Measurements from ENCODE around the gene CYGB.

The CYGB gene

GRCh38 chr17:76497979-76498875 lies 39.3 kb downstream of the CYGB start:
- Mint-ChIP-seq H3K27me3 (no peaks in the 10 kb centered on the region), H3K4me3 (no peak overlapping the region), H3K9me3 (no peaks in the 10 kb centered on the region), H3K4me1 (peaks cover 85% of the 10 kb centered on the region), H3K27ac (peak overlapping the region; percentile 45), H3K36me3 (peaks cover 10% of the 10 kb centered on the region)
- no peak for DNase-seq
- CTCF ChIA-PET: interaction anchor here (0.6 to 2.0 kb wide), 3 partner anchors 32 to 71 kb away, joined by 3 to 7 read pairs (median 5); partner anchors contain the start of genes AANAT and UBE2O

DNA sequence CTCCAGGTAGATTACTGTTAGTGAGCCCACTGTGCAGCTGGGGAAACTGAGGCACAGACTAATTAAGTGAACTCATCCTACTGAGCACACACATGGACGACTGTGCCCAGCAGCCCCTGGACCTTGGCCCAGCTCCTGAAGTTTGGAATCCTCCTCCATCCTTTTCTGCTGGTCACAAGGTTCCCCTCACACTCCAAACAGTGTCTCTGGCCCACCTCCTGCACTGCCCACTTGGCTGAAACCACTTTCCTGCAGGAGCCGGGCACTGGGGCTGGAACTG lies 39.9 kb downstream of the CYGB start:
- CTCF ChIA-PET: interaction anchor here (0.6 kb wide), 2 partner anchors 24 to 71 kb away, joined by 3 read pairs; no protein-coding TSS in a partner anchor
- no peak overlapping the region for H3K27ac Mint-ChIP-seq
- no peak overlapping the region for H3K4me3 Mint-ChIP-seq
- H3K27me3 Mint-ChIP-seq: no peaks in the 10 kb centered on the region
- no peak for DNase-seq
- peaks cover 10% of the 10 kb centered on the region for H3K36me3 Mint-ChIP-seq
- H3K4me1 Mint-ChIP-seq: peaks cover 86% of the 10 kb centered on the region
- no peaks in the 10 kb centered on the region for H3K9me3 Mint-ChIP-seq

- DNase-seq: no peak
- H3K4me1 Mint-ChIP-seq: peaks cover 86% of the 10 kb centered on the region
- CTCF ChIA-PET: no interaction called here
- no peaks in the 10 kb centered on the region for H3K27me3 Mint-ChIP-seq
- H3K9me3 Mint-ChIP-seq: no peaks in the 10 kb centered on the region
- peaks cover 10% of the 10 kb centered on the region for H3K36me3 Mint-ChIP-seq
- peak overlapping the region; percentile 52 for H3K27ac Mint-ChIP-seq
- no peak overlapping the region for H3K4me3 Mint-ChIP-seq
Observed at GRCh38 chr17:76496464-76496863, 41.0 kb downstream of the CYGB start.

DNA sequence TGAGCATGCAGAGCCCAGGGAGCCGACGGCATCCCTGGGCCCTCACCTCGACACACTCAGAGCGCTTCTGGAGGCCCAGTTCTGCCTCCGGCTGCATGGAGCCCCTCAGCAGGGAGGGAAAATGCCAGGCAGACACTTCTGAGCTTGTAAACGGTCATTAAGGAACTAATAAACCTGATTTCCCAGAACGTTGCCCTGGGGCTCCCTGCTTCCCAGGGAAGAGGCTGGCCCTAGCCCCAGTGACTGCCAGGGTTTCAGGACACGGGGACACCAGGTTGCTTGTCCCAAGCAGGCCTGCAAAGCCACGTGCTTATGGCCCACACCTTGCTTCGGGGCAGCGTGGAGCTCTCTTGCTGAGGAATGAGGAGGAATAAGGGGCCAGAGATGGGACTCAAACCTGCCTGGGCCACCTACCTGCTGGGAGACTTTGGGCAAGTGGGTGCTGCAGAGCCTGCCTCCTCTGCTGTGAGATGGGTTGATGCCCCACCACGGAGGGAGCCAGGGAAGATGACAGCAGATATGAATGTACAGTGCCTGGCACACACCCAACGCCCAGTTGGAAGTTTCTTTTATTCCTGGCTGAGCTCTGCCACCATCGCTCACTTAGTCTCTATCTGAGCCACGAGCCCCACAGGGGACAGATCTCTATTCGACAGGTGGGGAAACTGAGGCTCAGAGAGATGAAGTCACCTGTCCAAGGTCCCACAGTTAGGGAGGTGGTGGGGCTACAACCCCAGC lies 41.7 kb downstream of the CYGB start:
- H3K9me3 Mint-ChIP-seq: no peaks in the 10 kb centered on the region
- DNase-seq: no peak
- H3K4me3 Mint-ChIP-seq: no peak overlapping the region
- H3K4me1 Mint-ChIP-seq: peaks cover 90% of the 10 kb centered on the region
- CTCF ChIA-PET: no interaction called here
- peaks cover 10% of the 10 kb centered on the region for H3K36me3 Mint-ChIP-seq
- H3K27me3 Mint-ChIP-seq: no peaks in the 10 kb centered on the region
- no peak overlapping the region for H3K27ac Mint-ChIP-seq

- H3K4me1 Mint-ChIP-seq: peaks cover 88% of the 10 kb centered on the region
- CTCF ChIA-PET: interaction anchor here (0.9 to 2.8 kb wide), 6 partner anchors 9 to 85 kb away, joined by 3 to 17 read pairs (median 8); partner anchors contain the start of genes AANAT and UBE2O
- peak; percentile 47 for DNase-seq
Observed at GRCh38 chr17:76493505-76494167, 43.9 kb downstream of the CYGB start.

DNA sequence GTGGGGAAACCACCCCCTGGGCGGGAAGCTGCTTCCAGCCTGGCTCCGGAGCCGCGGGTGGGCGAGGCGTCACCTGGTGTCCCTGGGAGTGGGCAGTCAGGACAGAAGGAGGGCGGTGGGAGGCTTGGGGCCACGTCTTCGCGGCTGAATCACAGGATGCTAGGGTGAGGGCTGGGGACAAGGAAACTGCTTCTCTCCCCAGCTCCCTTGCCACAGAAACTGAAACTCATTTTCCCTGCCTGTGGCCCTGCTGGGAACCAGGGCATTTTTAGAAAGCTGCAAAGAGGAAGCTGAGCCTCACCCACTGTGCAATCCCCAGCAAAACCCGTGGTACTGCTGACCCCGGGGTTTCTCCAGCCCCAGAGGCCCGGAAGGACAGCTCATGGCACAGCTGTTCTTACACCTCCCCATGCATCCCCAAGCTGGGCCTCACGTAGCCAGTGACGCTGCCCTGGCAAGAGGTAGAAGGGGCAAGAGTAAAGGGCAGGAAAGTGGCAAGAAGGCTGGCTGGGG lies 44.5 kb downstream of the CYGB start:
- no peaks in the 10 kb centered on the region for H3K27me3 Mint-ChIP-seq
- H3K4me1 Mint-ChIP-seq: peaks cover 82% of the 10 kb centered on the region
- H3K36me3 Mint-ChIP-seq: peaks cover 8% of the 10 kb centered on the region
- peak overlapping the region; percentile 66 for H3K4me3 Mint-ChIP-seq
- CTCF ChIA-PET: interaction anchor here (0.9 to 2.8 kb wide), 6 partner anchors 9 to 85 kb away, joined by 3 to 17 read pairs (median 8); partner anchors contain the start of genes AANAT and UBE2O
- peak overlapping the region; percentile 90 for H3K27ac Mint-ChIP-seq
- H3K9me3 Mint-ChIP-seq: no peaks in the 10 kb centered on the region
- peak; percentile 70 for DNase-seq

More at GRCh38 chr17:76493505-76494167, 43.9 kb downstream of the CYGB start:
- Mint-ChIP-seq H3K9me3 (no peaks in the 10 kb centered on the region), H3K36me3 (peaks cover 8% of the 10 kb centered on the region), H3K4me3 (peak overlapping the region; percentile 66), H3K27ac (peak overlapping the region; percentile 90), H3K27me3 (no peaks in the 10 kb centered on the region)

- CTCF ChIA-PET: interaction anchor here (1.1 to 2.8 kb wide), 5 partner anchors 10 to 39 kb away, joined by 3 to 17 read pairs (median 10); partner anchors contain the start of genes AANAT and UBE2O
- peak overlapping the region; percentile 66 for H3K4me3 Mint-ChIP-seq
- peak overlapping the region; percentile 90 for H3K27ac Mint-ChIP-seq
- H3K4me1 Mint-ChIP-seq: peaks cover 77% of the 10 kb centered on the region
- DNase-seq: peak; percentile 31
- H3K36me3 Mint-ChIP-seq: peaks cover 9% of the 10 kb centered on the region
- no peaks in the 10 kb centered on the region for H3K27me3 Mint-ChIP-seq
- no peaks in the 10 kb centered on the region for H3K9me3 Mint-ChIP-seq
Observed at GRCh38 chr17:76492123-76492988, 45.2 kb downstream of the CYGB start.

- Mint-ChIP-seq H3K4me3 (peak overlapping the region; percentile 59), H3K9me3 (no peaks in the 10 kb centered on the region)
- CTCF ChIA-PET: interaction anchor here (1.0 to 2.8 kb wide), 4 partner anchors 10 to 24 kb away, joined by 3 to 17 read pairs (median 4); partner anchors contain the start of genes AANAT and RHBDF2
Observed at GRCh38 chr17:76491271-76492122, 46.0 kb downstream of the CYGB start.

GRCh38 chr17:76490112-76490710 lies 47.3 kb downstream of the CYGB start:
- CTCF ChIA-PET: interaction anchor here (1.0 to 1.6 kb wide), 4 partner anchors 11 to 23 kb away, joined by 3 to 4 read pairs (median 4); partner anchors contain the start of genes AANAT and RHBDF2
- Mint-ChIP-seq H3K27me3 (no peaks in the 10 kb centered on the region), H3K9me3 (no peaks in the 10 kb centered on the region), H3K36me3 (peaks cover 3% of the 10 kb centered on the region), H3K4me1 (peaks cover 65% of the 10 kb centered on the region), H3K4me3 (no peak overlapping the region), H3K27ac (no peak overlapping the region)
- no peak for DNase-seq

More at GRCh38 chr17:76491271-76492122, 46.0 kb downstream of the CYGB start:
- H3K27me3 Mint-ChIP-seq: no peaks in the 10 kb centered on the region
- H3K27ac Mint-ChIP-seq: peak overlapping the region; percentile 90
- peaks cover 3% of the 10 kb centered on the region for H3K36me3 Mint-ChIP-seq
- peak; percentile 34 for DNase-seq
- H3K4me1 Mint-ChIP-seq: peaks cover 71% of the 10 kb centered on the region

GRCh38 chr17:76487451-76488192 lies 49.9 kb downstream of the CYGB start:
- CTCF ChIA-PET: no interaction called here
- DNase-seq: no peak
- Mint-ChIP-seq H3K36me3 (peaks cover 10% of the 10 kb centered on the region), H3K9me3 (no peaks in the 10 kb centered on the region), H3K27me3 (no peaks in the 10 kb centered on the region), H3K4me1 (peaks cover 39% of the 10 kb centered on the region), H3K27ac (no peak overlapping the region), H3K4me3 (no peak overlapping the region)

DNA sequence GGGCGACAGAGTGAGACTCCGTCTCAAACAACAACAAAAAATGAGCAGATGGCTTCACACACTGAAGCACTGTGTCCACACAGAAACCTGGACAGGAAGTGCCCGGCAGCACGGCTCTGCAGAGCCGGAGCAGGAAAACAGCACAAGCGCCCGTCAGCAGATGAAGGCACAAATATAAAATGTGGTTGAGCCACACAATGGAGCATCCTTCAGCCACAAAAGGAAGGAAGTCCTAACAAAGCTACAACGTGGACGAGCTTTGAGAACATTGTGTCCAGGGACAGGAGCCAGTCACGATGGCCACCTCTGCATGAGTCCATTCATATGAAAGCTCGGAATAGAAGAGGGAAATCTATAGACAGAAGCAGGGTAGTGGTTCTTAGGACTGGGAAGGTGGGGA lies 51.9 kb downstream of the CYGB start:
- Mint-ChIP-seq H3K4me1 (peaks cover 31% of the 10 kb centered on the region), H3K4me3 (no peak overlapping the region), H3K27ac (peak overlapping the region; percentile 68)

More for the DNA sequence above, 51.9 kb downstream of the CYGB start:
- H3K9me3 Mint-ChIP-seq: no peaks in the 10 kb centered on the region
- H3K36me3 Mint-ChIP-seq: peaks cover 13% of the 10 kb centered on the region
- H3K27me3 Mint-ChIP-seq: no peaks in the 10 kb centered on the region
- CTCF ChIA-PET: interaction anchor here (0.6 kb wide), 1 partner anchor 649 kb away, joined by 3 read pairs; no protein-coding TSS in a partner anchor
- DNase-seq: no peak

Data from activated naive CD4-positive, alpha-beta T cell treated with anti-CD3 and anti-CD28 coated beads, Interleukin-2, amount 10 ng/mL, durations not matched to agents 7 days and 5 days (primary cell).